Motor neuron (in vitro differentiated cells): ENCODE data around the gene SYTL1. TPM values are rescaled to one million over a fixed set of nuclear protein-coding genes. Genes with fewer than 3 reads are reported as not detected.
A peak's percentile ranks its signal among the peaks of the same experiment; 100 is the strongest.

Experiments
- ATAC-seq, 8 experiments: fragments of 200-7000 bp; cut with Tn5 transposase; replicated peaks in 6 of 8; 2 replicates each; pipeline ENCODE4 v1.8.0; 2021; ENCODE audit warnings: mild to moderate bottlenecking in 8 of 8, moderate library complexity in 8 of 8
- H3K27ac ChIP-seq, 2 donors: fragments of 250-450 bp; sonication (Bioruptor Pico); 2 replicates each; pipeline ENCODE4 v1.9.0; 2021; ENCODE audit warnings: antibody characterized with exemption in 2 of 2, mild to moderate bottlenecking in 2 of 2, moderate library complexity in 1 of 2
- H3K4me1 ChIP-seq, 2 donors: fragments of 250-450 bp; sonication (Bioruptor Pico); replicated peaks in 1 of 2; 2 replicates each; pipeline ENCODE4 v1.6.1; 2021; ENCODE audit warnings: antibody characterized with exemption in 2 of 2, mild to moderate bottlenecking in 2 of 2, moderate library complexity in 1 of 2
- H3K4me3 ChIP-seq, 5 donors: fragments of 250-450 bp; sonication (Bioruptor Pico); 2 replicates each; pipeline ENCODE4 v1.9.0; 2021; ENCODE audit warnings: antibody characterized with exemption in 5 of 5, mild to moderate bottlenecking in 5 of 5, moderate library complexity in 4 of 5
- whole genome bisulfite sequencing, 10 experiments: fragments of 450-650 bp; shearing (Covaris generic); methylation state at CpG; one replicate each; pipeline ENCODE4 v1.0.0; 2022; 5-methylcytosine and 5-hydroxymethylcytosine counted together
- in situ Hi-C, 9 experiments: fragments of 400-800 bp; cut with MboI; loops; one replicate each; pipeline ENCODE4 v1.15.0; 2021; ENCODE audit warnings: low sequenced_read_pairs in 9 of 9, low pct_unique_long_range_greater_than_20kb in 2 of 9; ENCODE audit not compliant: unreplicated experiment in 9 of 9
- total RNA-seq, 8 experiments: library from RNA; unstranded; fragments of 300-600 nt; gene quantifications; 2 replicates each; pipeline versions ENCODE4 v1.2.3 to v1.2.4, GENCODE V29; 2022

Gene SYTL1
- total RNA-seq: 10 to 100 TPM in 3 of 8 experiments, 1 to 10 TPM in 5; 1.2 to 21.5 (median 3.2) TPM

- H3K27ac ChIP-seq: no peak within 1 kb of the TSS
- peaks cover 5 to 28% of the 10 kb centered on the region in 2 donors for H3K4me1 ChIP-seq
- in situ Hi-C loops: no loop called here
- ATAC-seq: peak; percentile 47 to 87 (median 74)
- peak within 1 kb of the TSS in 2 of 5 donors; percentile 11 for H3K4me3 ChIP-seq
- WGBS, 10 experiments: 5 to 57% (median 30%) methylated on average over 3 to 13 of the region's 22 CpGs; no CpG with 5 or more reads in 2 of the 10 experiments
Observed at GRCh38 chr1:27341525-27342252, at the start of gene SYTL1. TSS of gene SYTL1 (plus strand) at chr1:27342022. CDS start at chr1:27345335, 3,313 bp downstream.

GRCh38 chr1:27292106-27292505 is 49.7 kb upstream of the SYTL1 start:
- Histone ChIP-seq H3K4me3 (no peak overlapping the region), H3K4me1 (peaks cover 0 to 3% of the 10 kb centered on the region in 2 donors), H3K27ac (no peak overlapping the region)
- in situ Hi-C loops: loop anchor here in 4 of 9 experiments (10.0 to 25.0 kb wide), 5 partner anchors 103 to 373 kb away; partner anchors contain the start of genes AHDC1 (in 1 of the 4) and GPR3 (in 1 of the 4)
- ATAC-seq: no peak
- 0 to 100% (median 87%) methylated on average over 1 to 5 of the region's 5 CpGs; no CpG with 5 or more reads in 4 of the 10 experiments for WGBS, 10 experiments

GRCh38 chr1:27293915-27294314 is 47.9 kb upstream of the SYTL1 start:
- no peak for ATAC-seq
- H3K4me3 ChIP-seq: no peak overlapping the region
- in situ Hi-C loops: loop anchor here in 4 of 9 experiments (10.0 to 25.0 kb wide), 5 partner anchors 101 to 371 kb away; partner anchors contain the start of genes AHDC1 (in 1 of the 4) and GPR3 (in 1 of the 4)
- 82 to 100% (median 91%) methylated on average over 1 to 8 of the region's 8 CpGs; no CpG with 5 or more reads in 3 of the 10 experiments for WGBS, 10 experiments
- H3K27ac ChIP-seq: no peak overlapping the region
- H3K4me1 ChIP-seq: peaks cover 2 to 6% of the 10 kb centered on the region in 2 donors

GRCh38 chr1:27296773-27297291 is 45.0 kb upstream of the SYTL1 start:
- in situ Hi-C loops: loop anchor here in 4 of 9 experiments (10.0 to 25.0 kb wide), 5 partner anchors 98 to 368 kb away; partner anchors contain the start of genes AHDC1 (in 1 of the 4) and GPR3 (in 1 of the 4)
- Histone ChIP-seq H3K4me1 (peaks cover 17 to 30% of the 10 kb centered on the region in 2 donors), H3K4me3 (no peak overlapping the region), H3K27ac (no peak overlapping the region)
- 14 to 100% (median 48%) methylated on average over 1 to 9 of the region's 10 CpGs; no CpG with 5 or more reads in 6 of the 10 experiments for WGBS, 10 experiments
- ATAC-seq: peak in 4 of 8 experiments; percentile 12 to 62 (median 56)

- Histone ChIP-seq H3K4me3 (no peak overlapping the region), H3K27ac (no peak overlapping the region), H3K4me1 (peaks cover 17 to 30% of the 10 kb centered on the region in 2 donors)
- 83 to 100% (median 97%) methylated on average over 1 to 3 of the region's 3 CpGs; no CpG with 5 or more reads in 3 of the 10 experiments for WGBS, 10 experiments
- ATAC-seq: no peak
- in situ Hi-C loops: loop anchor here in 4 of 9 experiments (10.0 to 25.0 kb wide), 5 partner anchors 97 to 367 kb away; partner anchors contain the start of genes AHDC1 (in 1 of the 4) and GPR3 (in 1 of the 4)
Observed at GRCh38 chr1:27297903-27298302, 43.9 kb upstream of the SYTL1 start.

GRCh38 chr1:27298632-27299384 is 43.0 kb upstream of the SYTL1 start:
- WGBS, 10 experiments: 65 to 100% (median 87%) methylated on average over 1 to 4 of the region's 8 CpGs; no CpG with 5 or more reads in 4 of the 10 experiments
- Histone ChIP-seq H3K4me3 (no peak overlapping the region), H3K27ac (peak overlapping the region; percentile 64 to 70), H3K4me1 (peaks cover 17 to 30% of the 10 kb centered on the region in 2 donors)
- in situ Hi-C loops: loop anchor here in 4 of 9 experiments (10.0 to 25.0 kb wide), 5 partner anchors 96 to 366 kb away; partner anchors contain the start of genes AHDC1 (in 1 of the 4) and GPR3 (in 1 of the 4)
- ATAC-seq: no peak

GRCh38 chr1:27299385-27300271 is 42.2 kb upstream of the SYTL1 start:
- peak overlapping the region; percentile 64 to 70 for H3K27ac ChIP-seq
- H3K4me3 ChIP-seq: no peak overlapping the region
- peaks cover 17 to 30% of the 10 kb centered on the region in 2 donors for H3K4me1 ChIP-seq
- WGBS, 10 experiments: 20 to 100% (median 40%) methylated on average over 1 to 7 of the region's 14 CpGs; no CpG with 5 or more reads in 5 of the 10 experiments
- in situ Hi-C loops: loop anchor here in 6 of 9 experiments (5.0 to 25.0 kb wide), 8 partner anchors 95 to 365 kb away; partner anchors contain the start of genes AHDC1 (in 4 of the 6), GPR3 (in 3 of the 6) and IFI6 (in 1 of the 6)
- ATAC-seq: peak; percentile 63 to 88 (median 84)

GRCh38 chr1:27300341-27301051 is 41.3 kb upstream of the SYTL1 start:
- H3K27ac ChIP-seq: peak overlapping the region; percentile 64 to 70
- WGBS, 10 experiments: 0 to 83% (median 67%) methylated on average over 1 to 3 of the region's 5 CpGs; no CpG with 5 or more reads in 7 of the 10 experiments
- peak; percentile 70 to 94 (median 78) for ATAC-seq
- in situ Hi-C loops: loop anchor here in 5 of 9 experiments (5.0 to 25.0 kb wide), 4 partner anchors 94 to 362 kb away; partner anchors contain the start of genes AHDC1 (in 3 of the 5), GPR3 (in 2 of the 5) and IFI6 (in 1 of the 5)
- H3K4me1 ChIP-seq: peaks cover 17 to 30% of the 10 kb centered on the region in 2 donors
- no peak overlapping the region for H3K4me3 ChIP-seq

- Histone ChIP-seq H3K27ac (peak overlapping the region in 1 of 2 donors; percentile 14), H3K4me1 (peaks cover 17 to 30% of the 10 kb centered on the region in 2 donors), H3K4me3 (no peak overlapping the region)
- WGBS, 10 experiments: 61 to 100% (median 74%) methylated on average over 1 to 7 of the region's 8 CpGs; no CpG with 5 or more reads in 7 of the 10 experiments
- ATAC-seq: peak in 4 of 8 experiments; percentile 1 to 19 (median 2)
- in situ Hi-C loops: loop anchor here in 5 of 9 experiments (5.0 to 25.0 kb wide), 4 partner anchors 94 to 361 kb away; partner anchors contain the start of genes AHDC1 (in 3 of the 5), GPR3 (in 2 of the 5) and IFI6 (in 1 of the 5)
Observed at GRCh38 chr1:27301052-27301422, 40.8 kb upstream of the SYTL1 start.

GRCh38 chr1:27301582-27302199 is 40.1 kb upstream of the SYTL1 start:
- WGBS, 10 experiments: 28 to 81% (median 71%) methylated on average over 2 to 10 of the region's 10 CpGs; no CpG with 5 or more reads in 3 of the 10 experiments
- in situ Hi-C loops: loop anchor here in 5 of 9 experiments (5.0 to 25.0 kb wide), 4 partner anchors 93 to 361 kb away; partner anchors contain the start of genes AHDC1 (in 3 of the 5), GPR3 (in 2 of the 5) and IFI6 (in 1 of the 5)
- ATAC-seq: no peak
- no peak overlapping the region for H3K4me3 ChIP-seq
- no peak overlapping the region for H3K27ac ChIP-seq
- peaks cover 23 to 34% of the 10 kb centered on the region in 2 donors for H3K4me1 ChIP-seq
